ENCODE measurements around the gene EPGN.
"Not testable (repeated sequence)": the region's sequence is repeated elsewhere in the genome, so short reads cannot be mapped to it uniquely, and the experiment has no call there.

EPGN gene

DNA sequence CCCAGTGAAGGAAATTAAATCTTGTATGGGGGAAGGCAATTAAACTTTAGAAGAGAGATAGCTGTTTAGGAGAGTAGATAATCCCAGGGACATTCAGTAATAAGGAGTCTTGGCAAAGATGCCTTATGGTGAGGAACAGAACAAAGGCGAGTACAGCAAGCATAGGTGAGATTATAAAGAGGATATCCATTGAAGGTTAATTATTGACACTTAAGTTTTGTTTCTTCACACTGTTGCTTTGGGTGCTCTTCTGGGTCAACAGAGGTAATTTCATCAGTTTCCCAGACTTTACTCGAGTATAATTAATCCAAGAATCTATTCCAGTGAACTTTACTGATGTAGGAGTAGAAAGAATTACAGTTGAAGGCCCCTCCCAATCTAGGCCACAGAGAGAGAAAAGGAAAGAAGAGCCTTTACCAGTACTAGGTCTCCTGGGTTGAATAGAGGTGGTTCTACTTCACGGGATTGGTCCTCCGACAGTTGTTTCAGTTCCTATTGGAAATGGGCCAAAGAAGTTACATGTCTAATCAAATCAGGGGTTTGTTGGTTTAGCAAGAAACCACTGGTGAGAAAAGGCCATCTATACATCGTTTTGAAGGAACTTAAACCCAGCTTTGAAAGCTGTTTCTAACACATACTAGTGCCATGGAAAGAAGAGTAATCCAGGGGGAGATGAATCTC is 27.2 kb downstream of the EPGN start:
- no peak for DNase-seq (ENCODE audit: low read depth in 2 of 3, low spot score in 1 of 3)

DNA sequence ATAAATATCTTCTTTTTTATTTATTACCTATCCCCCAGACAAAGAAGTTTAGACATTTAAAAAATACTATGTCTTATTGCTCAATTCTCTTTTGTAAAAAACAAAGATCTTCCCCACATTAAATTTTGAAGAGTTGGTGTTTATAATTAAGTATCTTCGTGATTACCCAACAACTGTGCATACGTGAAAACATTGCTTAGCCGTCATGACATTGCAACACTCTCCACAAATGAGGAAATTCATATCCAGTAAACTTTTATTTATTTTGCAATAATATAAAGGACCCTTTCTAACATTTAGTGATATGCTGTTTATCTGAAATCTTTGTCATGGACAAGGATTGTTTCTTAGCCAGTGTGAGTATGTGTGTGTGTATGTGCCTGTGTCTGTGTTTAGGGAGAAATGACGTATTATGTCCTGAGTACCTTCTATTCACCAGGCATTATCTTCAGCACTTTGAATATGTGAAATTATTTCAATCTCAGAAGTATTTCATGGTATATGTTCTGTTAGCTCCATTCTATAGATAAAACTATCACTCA is 30.6 kb downstream of the EPGN start:
- DNase-seq (ENCODE audit: low read depth in 2 of 3, low spot score in 1 of 3) = no peak

DNA sequence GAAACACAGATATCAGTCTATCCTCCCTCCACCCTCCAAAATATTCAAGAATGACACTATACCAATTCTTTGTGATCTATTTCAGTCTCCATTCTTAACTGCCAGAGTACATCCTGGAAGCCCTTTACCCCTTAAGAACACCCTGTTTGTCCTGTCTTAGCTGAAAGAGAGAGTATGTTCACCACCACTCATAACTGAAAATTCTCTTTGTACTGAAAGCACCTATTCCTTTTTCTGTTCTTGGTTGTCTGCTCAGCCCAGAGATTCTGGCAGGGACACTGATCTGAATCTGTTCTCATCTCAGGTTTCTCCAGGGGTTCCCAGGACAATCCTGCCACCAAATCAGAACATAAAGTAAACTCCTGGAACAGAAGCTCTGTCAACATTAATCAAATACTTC is 31.2 kb downstream of the EPGN start:
- DNase-seq (ENCODE audit: low read depth in 2 of 3, low spot score in 1 of 3) = no peak

DNA sequence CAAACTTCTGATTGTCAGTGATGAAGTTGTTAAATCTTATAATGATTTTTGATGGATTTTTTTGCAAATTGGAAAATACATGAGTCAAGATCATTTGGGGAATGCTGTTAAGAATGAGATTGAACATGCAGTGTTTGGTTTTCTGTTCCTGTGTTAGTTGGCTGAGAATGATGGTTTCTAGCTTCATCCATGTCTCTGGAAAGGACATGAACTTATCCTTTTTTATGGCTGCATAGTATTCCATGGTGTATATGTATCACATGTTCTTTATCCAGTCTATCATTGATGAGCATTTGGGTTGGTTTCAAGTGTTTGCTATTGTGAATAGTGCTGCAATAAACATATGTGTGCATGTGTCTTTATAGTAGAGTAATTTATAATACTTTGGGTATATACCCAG is 32.2 kb downstream of the EPGN start:
- DNase-seq (ENCODE audit: low read depth in 2 of 3, low spot score in 1 of 3) = not testable (repeated sequence)

DNA sequence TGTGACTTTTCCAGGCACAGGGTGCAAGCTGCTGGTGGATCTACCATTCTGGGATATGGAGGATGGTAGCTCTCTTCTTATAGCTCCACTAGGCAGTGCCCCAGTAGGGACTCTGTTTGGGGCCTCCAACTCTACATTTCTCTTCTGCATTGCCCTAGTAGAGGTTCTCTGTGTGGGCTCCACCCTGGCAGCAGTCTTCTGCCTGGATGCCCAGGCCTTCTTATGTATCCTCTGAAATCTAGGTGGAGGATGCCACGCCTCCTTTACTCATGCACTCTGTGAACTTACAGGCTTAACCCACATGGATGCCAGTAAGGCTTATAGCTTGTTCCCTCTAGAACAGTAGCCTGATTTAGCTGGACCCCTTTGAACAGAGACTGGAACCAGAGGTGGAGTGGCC is 35.8 kb downstream of the EPGN start:
- no peak for DNase-seq (ENCODE audit: low read depth in 2 of 3, low spot score in 1 of 3)

DNA sequence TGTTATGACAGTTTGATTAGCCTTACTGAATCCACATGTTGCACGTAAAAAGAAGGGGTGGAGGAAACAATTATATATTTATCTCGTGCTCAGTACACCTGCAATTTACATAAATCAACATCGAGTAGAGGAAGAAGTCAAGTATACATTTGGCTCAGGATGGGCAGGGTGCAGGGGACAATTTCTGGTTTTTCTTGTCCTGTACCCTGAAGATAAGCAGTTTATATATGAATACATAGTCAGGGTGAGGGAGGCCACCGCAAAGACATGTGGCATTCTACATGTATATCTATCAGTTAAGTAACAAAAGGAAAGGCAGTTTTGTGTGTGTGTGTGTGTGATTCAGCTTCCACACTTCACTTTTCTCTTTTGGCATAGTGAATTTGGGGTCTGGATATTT is 45.6 kb downstream of the EPGN start:
- DNase-seq (ENCODE audit: low read depth in 2 of 3, low spot score in 1 of 3) = no peak

DNA sequence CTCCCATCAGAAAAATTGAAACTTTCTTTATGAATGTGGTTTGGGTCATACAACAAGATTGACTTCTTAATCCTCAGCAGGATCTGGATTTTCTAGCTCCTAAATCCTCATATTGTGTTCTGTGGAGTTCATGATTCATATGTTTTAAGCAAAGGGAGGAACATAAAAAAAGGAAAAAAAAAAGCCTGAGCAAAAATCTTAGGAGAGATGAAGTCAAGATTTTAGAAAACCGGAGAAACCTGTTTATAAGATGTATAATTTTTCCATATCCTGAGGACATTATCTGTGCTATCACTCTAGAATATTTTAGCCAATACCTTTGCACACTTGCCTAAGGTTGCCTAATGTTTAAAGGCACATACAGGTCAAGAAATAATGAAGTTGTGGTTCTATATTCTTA is 49.7 kb downstream of the EPGN start:
- DNase-seq (ENCODE audit: low read depth in 2 of 3, low spot score in 1 of 3) = no peak

DNA sequence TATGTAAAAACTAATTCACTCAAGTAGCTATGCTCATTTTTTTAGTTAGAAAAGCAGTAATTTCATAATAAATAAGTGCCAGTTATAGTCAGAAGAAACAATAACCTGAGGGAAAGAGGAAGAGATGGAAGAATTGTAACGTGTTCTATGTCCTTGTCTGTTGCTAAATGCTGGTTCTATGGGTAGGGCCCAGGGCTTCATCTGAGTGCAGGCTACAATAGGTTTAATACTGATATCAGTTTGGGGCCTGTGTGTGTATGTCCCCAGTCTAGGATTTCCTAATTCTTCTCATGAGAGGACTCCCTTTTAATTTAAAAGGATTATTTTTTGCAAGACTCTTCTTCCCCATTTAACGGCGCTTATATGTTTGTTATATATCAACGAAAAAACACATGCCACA is 53.4 kb downstream of the EPGN start:
- no peak for DNase-seq (ENCODE audit: low read depth in 2 of 3, low spot score in 1 of 3)

DNA sequence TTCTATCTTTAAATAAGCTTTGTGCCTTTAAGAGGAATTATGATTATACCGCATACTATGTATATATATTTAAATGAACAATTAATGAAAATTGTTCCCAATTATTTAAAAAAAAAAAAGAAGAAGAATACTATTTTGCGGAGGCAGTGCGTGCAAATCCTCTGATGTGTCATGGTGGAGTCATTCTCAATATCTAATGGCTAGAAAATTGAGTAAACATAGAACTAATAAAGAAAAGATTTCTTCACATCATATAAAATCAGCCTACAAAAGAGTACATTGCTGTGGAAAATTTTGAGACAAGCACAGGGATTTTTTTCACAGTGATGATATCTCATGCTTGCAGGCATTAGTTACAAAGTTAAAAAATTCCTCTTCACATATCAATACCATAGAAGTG is 54.1 kb downstream of the EPGN start:
- DNase-seq (ENCODE audit: low read depth in 2 of 3, low spot score in 1 of 3) = no peak

DNA sequence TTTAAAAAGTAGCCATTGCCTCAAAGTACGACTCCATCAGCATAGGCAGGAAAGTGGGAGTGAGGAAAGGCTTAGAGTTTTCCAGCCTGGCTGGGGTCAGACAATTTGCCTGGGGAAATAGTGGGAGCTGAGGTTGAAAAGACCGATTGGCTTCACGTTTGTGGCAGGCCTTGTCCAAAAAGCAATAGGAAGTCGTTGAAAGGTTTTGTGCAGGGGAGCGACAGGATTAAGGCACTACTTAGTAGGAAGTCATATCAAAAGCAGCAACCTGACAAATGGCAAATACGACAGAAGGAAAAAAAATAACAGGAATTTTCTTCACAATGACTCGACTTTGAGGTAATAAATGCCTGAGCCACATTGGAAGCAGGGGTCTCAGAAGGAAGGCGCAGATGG is 56.0 kb downstream of the EPGN start:
- no peak for DNase-seq (ENCODE audit: low read depth in 2 of 3, low spot score in 1 of 3)

DNA sequence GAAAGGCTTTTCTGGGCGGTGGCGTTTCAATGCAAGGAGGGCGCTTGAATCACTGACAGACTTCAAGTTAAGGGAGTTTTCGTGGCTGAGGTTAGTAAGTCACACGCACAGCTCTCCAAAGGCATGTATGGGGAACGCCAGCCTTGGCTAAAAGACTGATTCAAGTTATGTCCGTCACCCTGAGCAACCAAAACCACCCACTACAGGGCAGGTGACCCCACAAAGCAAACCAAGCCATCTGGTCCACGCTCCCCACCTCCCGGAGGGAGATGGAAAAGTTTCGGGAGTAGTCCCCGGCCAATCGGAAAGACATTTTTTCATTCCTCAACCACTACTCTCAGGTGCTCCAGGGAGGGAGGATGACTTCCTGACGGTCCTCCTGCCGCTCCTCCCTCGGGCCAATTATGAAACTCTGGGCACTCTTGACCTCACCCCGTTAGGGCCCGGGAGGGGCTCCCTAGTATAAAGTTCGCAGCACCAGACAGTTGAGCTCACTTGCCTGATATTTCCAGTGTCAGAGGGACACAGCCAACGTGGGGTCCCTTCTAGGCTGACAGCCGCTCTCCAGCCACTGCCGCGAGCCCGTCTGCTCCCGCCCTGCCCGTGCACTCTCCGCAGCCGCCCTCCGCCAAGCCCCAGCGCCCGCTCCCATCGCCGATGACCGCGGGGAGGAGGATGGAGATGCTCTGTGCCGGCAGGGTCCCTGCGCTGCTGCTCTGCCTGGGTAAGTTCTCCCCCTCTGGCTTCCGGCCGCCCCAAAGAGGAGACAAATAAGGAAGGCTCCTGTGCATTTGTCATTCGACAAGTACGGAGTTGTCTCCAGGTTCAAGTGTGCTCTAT is 56.6 kb downstream of the EPGN start, which contains the start of gene EREG:
EREG (plus strand) TSS at position 494 of the 840 bp plus-strand sequence; CDS start at position 658, 164 bp downstream.
- DNase-seq (ENCODE audit: low read depth in 2 of 3, low spot score in 1 of 3) = no peak

DNA sequence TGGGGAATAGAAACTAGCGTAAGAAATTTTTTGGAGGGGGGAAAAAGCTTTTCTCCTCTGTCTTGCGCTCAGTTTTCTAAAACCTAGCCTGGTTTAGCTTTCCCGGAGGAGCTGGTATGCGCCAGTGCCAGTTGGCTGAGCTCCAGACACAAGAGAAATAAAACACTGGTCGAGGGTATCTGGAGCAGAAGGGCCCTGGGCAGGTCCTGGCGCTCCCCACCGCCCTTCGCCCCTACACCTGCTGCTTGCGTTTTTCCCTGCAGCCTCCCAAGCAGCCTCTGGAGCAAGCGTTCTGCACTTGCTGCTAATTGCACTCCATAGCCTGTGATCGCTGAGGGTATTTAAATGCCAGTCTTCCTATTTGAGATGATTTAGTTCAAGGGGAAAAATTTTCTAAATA is 57.5 kb downstream of the EPGN start:
- no peak for DNase-seq (ENCODE audit: low read depth in 2 of 3, low spot score in 1 of 3)

All from stimulated activated CD4-positive, alpha-beta T cell treated with anti-CD3 and anti-CD28 coated beads, Interleukin-12 subunit alpha, Interleukin-12 subunit beta, amount 100 ng/mL, for 48 hours (primary cell).